Ovary (tissue), 9 donors: ENCODE data around the gene MYO15B. TPM values are rescaled to one million over a fixed set of nuclear protein-coding genes. Genes with fewer than 3 reads are reported as not detected.

Source experiments
- DNase-seq, 5 donors: peaks; one replicate each; pipeline ENCODE4 v3.0.0-alpha.2; 2019 to 2020
- H3K27ac ChIP-seq, 2 donors: fragments of 200-600 bp; one replicate each; pipeline versions ENCODE4 v1.5.1 to v1.8.0; 2019 to 2022
- H3K27me3 ChIP-seq: fragments of 200-600 bp; one replicate; pipeline ENCODE4 v1.8.0; 2022
- H3K36me3 ChIP-seq: fragments of 200-600 bp; sonication (generic); one replicate; pipeline ENCODE4 v1.5.1; 2019
- H3K4me1 ChIP-seq: one replicate; pipeline ENCODE4 v1.8.1; 2013; ENCODE audit warnings: mild to moderate bottlenecking, moderate library complexity; ENCODE audit not compliant: insufficient read depth
- H3K4me3 ChIP-seq: fragments of 200-600 bp; sonication (generic); one replicate; pipeline ENCODE4 v1.5.1; 2017
- H3K9me3 ChIP-seq, 2 donors: fragments of 200-600 bp in 1 of 2; sonication (generic) in 1 of 2; one replicate each; pipeline versions ENCODE4 v1.5.1 to v1.8.1; 2013 to 2019; ENCODE audit warnings: mild to moderate bottlenecking in 1 of 2, moderate library complexity in 1 of 2
- CTCF ChIP-seq, 3 donors: fragments of 450-650 bp in 2 of 3; fragments of 200-600 bp in 1 of 3; IDR thresholded peaks; one replicate each; pipeline versions ENCODE4 v1.5.1 to v1.8.0; 2016 to 2022; ENCODE audit warnings: antibody characterized with exemption in 3 of 3, mild to moderate bottlenecking in 1 of 3
- EP300 ChIP-seq: sonication (generic); formaldehyde crosslinking; IDR thresholded peaks from one replicate; pipeline ENCODE4 v1.6.1; 2017; ENCODE audit warnings: antibody characterized with exemption
- POLR2A ChIP-seq: fragments of 450-650 bp; IDR thresholded peaks from one replicate; pipeline ENCODE4 v1.6.1; 2017; ENCODE audit warnings: antibody characterized with exemption, mild to moderate bottlenecking, moderate library complexity
- WGBS, 3 donors: extraction: QIAGEN DNeasy Blood & Tissue Kit in 1 of 3; methylation state at CpG; one replicate each; pipeline versions ENCODE4 v1.1.5 to v1.1.7; 2013 to 2017; 5-methylcytosine and 5-hydroxymethylcytosine counted together
- intact Hi-C, 4 donors: fragments of 100-400 bp; cut with DNase I; formaldehyde crosslinking; loops; one replicate each; pipeline versions ENCODE4 v1.11.0 to v1.15.1; 2022 to 2023
- polyA plus RNA-seq, 2 donors: library from polyadenylated mRNA; stranded (reverse); fragments of 200-250 nt in 1 of 2; fragments of 350-450 nt in 1 of 2; fragmentation: Illumina TruSeq in 1 of 2; extraction: RNeasy Lipid Tissue Mini Kit (QIAGEN cat#74804) in 1 of 2; gene quantifications; one replicate each; pipeline ENCODE4 v1.2.3, GENCODE V29; 2013 to 2014
- total RNA-seq, 7 donors: library from RNA; depleted of rRNA in 2 of 7; stranded (reverse); fragments of >200 nt in 2 of 7; fragmentation: NEBNext Ultra II Directional in 3 of 7; extraction: Animal tissue kit (Norgen Biotek cat#: 25700) in 3 of 7; gene quantifications; one replicate each; pipeline versions ENCODE4 v1.1.0 to v1.2.4, GENCODE V29; 2016 to 2023
- donor health status: DM: no; HTN: no; CAD: no; lungs with moderate emphysema.
- donor health status: DM: no; HTN: no; CAD: no.
- donor health status: Bipolar disorder and iron deficiency.
- donor health status: DM: yes; HTN: yes; CAD: no.
- donor health status: DM: no; HTN: no; CAD: no.
- donor health status: DM: yes; HTN: yes; CAD: no.

MYO15B gene
- total and polyA plus RNA-seq, 9 donors, result 31.0 to 383 (median 238) TPM

GRCh38 chr17:75572713-75573539 is 14.7 kb upstream of the MYO15B start:
- Histone ChIP-seq H3K27me3 (no peaks in the 10 kb centered on the region), H3K27ac (no peak overlapping the region), H3K9me3 (no peaks in the 10 kb centered on the region), H3K4me1 (no peaks in the 10 kb centered on the region), H3K36me3 (no peaks in the 10 kb centered on the region), H3K4me3 (no peak overlapping the region)
- 91 to 95% (median 94%) methylated on average over 39 of the region's 39 CpGs for WGBS, 3 donors
- DNase-seq, result no peak
- intact Hi-C loops, result no loop called here
- TF ChIP-seq EP300 (no peak), CTCF (IDR thresholded peaks at IDR 0.05) (no peak), POLR2A (no peak)

- Histone ChIP-seq H3K4me1 (no peaks in the 10 kb centered on the region), H3K27ac (no peak overlapping the region), H3K36me3 (no peaks in the 10 kb centered on the region), H3K9me3 (no peaks in the 10 kb centered on the region), H3K4me3 (no peak overlapping the region), H3K27me3 (no peaks in the 10 kb centered on the region)
- DNase-seq, result no peak
- intact Hi-C loops, result no loop called here
- no peak for TF ChIP-seq POLR2A
- TF ChIP-seq EP300, result no peak
- TF ChIP-seq CTCF (IDR thresholded peaks at IDR 0.05), result no peak
- WGBS, 3 donors, result 92% methylated on average over 16 of the region's 16 CpGs
Observed at GRCh38 chr17:75573540-75573957, 14.1 kb upstream of the MYO15B start.

GRCh38 chr17:75573994-75574393 is 13.6 kb upstream of the MYO15B start:
- Histone ChIP-seq H3K36me3 (no peaks in the 10 kb centered on the region), H3K9me3 (no peaks in the 10 kb centered on the region), H3K4me3 (no peak overlapping the region), H3K27me3 (no peaks in the 10 kb centered on the region), H3K4me1 (peaks cover 3% of the 10 kb centered on the region), H3K27ac (no peak overlapping the region)
- intact Hi-C loops, result no loop called here
- no peak for DNase-seq
- WGBS, 3 donors, result 84 to 93% (median 91%) methylated on average over 12 to 13 of the region's 13 CpGs
- TF ChIP-seq EP300 (no peak), POLR2A (no peak), CTCF (IDR thresholded peaks at IDR 0.05) (no peak)

GRCh38 chr17:75574404-75575036 is 13.1 kb upstream of the MYO15B start:
- DNase-seq, result no peak
- 75 to 87% (median 83%) methylated on average over 29 of the region's 29 CpGs for WGBS, 3 donors
- no peak overlapping the region for H3K4me3 ChIP-seq

More at GRCh38 chr17:75574404-75575036, 13.1 kb upstream of the MYO15B start:
- intact Hi-C loops, result no loop called here
- Histone ChIP-seq H3K9me3 (no peaks in the 10 kb centered on the region), H3K27ac (no peak overlapping the region), H3K27me3 (no peaks in the 10 kb centered on the region), H3K36me3 (no peaks in the 10 kb centered on the region), H3K4me1 (peaks cover 4% of the 10 kb centered on the region)
- no peak for TF ChIP-seq EP300
- TF ChIP-seq CTCF (IDR thresholded peaks at IDR 0.05), result no peak
- TF ChIP-seq POLR2A, result no peak
